Measurements from ENCODE around the gene COQ4.
"Not testable (repeated sequence)": the region's sequence is repeated elsewhere in the genome, so short reads cannot be mapped to it uniquely, and the experiment has no call there.

The COQ4 gene

DNA sequence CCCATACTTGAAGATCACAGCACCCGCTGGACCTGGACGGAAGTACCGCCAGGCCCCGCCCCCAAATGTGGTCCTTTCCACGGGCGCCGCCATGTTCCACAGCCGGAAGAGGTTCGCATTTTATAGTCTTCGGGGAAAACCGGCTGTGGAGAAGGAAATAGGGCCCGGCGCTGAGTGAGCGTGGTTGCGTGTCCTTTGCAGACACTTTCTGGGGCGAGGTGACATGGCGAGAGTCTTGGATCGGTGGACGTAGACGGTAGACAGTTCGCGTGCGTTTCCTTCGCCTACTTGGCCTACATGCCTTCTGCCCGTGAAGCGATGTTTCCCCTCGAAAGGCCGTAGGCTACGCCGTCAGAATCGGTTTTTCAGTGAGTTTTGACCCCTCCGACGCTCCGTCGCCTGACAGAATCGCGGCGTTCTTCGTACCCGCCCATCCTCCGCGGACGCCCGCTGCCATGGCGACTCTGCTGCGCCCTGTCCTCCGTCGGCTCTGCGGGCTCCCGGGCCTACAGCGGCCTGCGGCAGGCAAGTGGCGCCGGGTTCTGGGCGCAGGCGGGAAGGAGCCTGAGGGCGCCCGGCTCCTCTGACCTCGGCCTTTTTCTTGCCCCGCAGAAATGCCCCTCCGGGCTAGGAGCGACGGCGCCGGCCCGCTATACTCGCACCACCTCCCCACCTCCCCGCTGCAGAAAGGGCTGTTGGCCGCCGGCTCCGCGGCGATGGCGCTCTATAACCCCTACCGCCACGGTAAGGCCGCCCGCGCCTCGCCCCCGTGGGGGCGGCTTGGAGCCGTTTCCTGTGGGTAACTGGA lies at the start of gene COQ4, which contains the start of gene TRUB2:
COQ4 (plus strand) TSS at position 436 of the 808 bp plus-strand sequence; CDS start at position 456, 20 bp downstream.
TRUB2 (minus strand) TSS at position 44 of the 808 bp plus-strand sequence; CDS start at position 5, 39 bp downstream.
- DNase-seq = peak; percentile 97

- no peak for DNase-seq
These were observed 48.4 kb upstream of the COQ4 start for GRCh38 chr9:128274245-128274644.

GRCh38 chr9:128275198-128276007 lies 47.2 kb upstream of the COQ4 start, which contains the start of gene GOLGA2:
GOLGA2 (minus strand) TSS chr9:128276007; CDS start chr9:128275976, 31 bp downstream.
- DNase-seq = no peak

GRCh38 chr9:128276008-128276573 lies 46.5 kb upstream of the COQ4 start, which contains the start of gene SWI5:
SWI5 (plus strand) TSS chr9:128276276.
- DNase-seq = peak; percentile 99

GRCh38 chr9:128276574-128277270 lies 45.9 kb upstream of the COQ4 start:
- no peak for DNase-seq

- not testable (repeated sequence) for DNase-seq
These were observed 43.3 kb upstream of the COQ4 start for GRCh38 chr9:128279088-128280073.

- no peak for DNase-seq
These were observed 42.5 kb upstream of the COQ4 start for GRCh38 chr9:128280084-128280622.

DNA sequence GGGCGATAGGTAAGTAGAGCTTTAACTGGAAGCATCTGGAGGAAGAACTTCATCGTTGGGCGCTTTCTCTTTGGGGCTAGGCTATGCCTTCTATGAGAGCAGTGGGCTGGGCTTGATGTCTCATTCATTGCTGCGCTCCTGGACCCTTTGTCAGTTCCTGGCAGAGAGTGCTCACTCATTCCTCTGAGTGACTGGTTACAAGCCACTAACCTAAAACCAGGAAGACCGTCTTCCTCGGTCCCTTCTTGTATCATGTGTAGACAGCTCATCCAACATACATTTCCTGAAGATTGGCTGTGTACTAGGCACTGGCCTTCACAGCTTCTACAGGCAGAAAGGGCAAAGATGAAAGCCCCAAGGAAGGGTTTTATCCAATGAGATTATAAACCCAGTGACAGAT lies 40.1 kb upstream of the COQ4 start:
- no peak for DNase-seq

- no peak for DNase-seq
These were observed 37.4 kb upstream of the COQ4 start for GRCh38 chr9:128285033-128285784.

DNA sequence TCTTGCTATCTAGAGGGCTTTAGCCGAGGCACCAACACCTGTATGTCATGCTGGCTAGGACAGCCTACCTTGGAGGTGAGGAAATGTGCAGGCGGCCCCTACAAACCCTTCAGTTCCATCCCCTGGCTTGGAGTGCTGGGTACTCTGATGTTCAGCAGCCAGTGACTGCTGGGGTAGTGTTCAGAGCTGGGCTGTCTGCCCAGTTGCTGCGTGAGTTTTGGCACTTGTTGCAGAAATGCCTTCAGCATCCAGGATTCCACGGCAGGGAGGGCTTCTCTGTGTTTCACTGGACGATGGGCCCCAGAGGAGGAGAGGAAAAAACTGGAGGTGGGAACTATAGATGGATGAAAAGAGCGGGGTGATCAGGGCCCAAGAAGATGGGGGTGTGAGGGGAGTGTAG lies 36.2 kb upstream of the COQ4 start:
- no peak for DNase-seq

- DNase-seq = no peak
These were observed 34.2 kb upstream of the COQ4 start for GRCh38 chr9:128288273-128289004.

DNA sequence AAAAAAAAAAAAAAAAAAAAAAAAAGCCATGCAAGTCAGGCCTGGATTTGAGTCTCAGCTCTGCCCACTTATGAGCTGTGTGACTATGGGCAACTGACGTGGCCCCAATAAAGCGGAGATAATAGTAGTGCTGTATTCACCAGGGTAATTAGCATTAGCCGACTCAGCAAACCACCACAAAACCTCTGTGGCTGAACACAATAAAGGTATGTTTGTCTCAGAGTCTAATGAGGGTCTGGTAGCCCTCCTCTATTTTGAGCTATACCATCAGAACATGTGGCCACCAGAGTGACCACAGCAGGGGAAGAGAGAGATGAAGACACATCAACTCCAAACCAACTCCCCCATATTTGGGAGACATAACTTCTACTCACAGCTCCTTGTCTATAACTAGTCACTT lies 30.6 kb upstream of the COQ4 start:
- no peak for DNase-seq

- no peak for DNase-seq
These were observed 29.5 kb upstream of the COQ4 start for GRCh38 chr9:128293091-128293490.

DNA sequence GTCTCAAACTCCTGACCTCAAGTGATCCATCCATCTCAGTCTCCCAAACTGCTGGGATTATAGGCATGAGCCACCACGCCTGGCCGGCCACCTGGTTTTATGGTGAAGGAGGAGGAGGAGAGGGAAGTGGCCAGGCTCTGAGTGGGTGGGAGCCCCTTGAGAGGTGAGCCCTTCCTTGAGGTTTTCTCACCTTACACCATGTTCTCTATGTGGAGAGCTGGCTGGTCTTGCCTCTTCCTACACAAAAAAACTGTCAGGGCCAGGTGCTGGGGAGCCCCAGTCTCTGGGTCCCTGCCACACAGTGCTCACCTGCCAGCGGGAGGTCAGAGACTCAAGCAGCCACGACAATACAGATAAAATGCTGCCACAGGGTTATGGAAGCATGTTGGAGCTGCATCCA lies 28.5 kb upstream of the COQ4 start:
- no peak for DNase-seq

DNA sequence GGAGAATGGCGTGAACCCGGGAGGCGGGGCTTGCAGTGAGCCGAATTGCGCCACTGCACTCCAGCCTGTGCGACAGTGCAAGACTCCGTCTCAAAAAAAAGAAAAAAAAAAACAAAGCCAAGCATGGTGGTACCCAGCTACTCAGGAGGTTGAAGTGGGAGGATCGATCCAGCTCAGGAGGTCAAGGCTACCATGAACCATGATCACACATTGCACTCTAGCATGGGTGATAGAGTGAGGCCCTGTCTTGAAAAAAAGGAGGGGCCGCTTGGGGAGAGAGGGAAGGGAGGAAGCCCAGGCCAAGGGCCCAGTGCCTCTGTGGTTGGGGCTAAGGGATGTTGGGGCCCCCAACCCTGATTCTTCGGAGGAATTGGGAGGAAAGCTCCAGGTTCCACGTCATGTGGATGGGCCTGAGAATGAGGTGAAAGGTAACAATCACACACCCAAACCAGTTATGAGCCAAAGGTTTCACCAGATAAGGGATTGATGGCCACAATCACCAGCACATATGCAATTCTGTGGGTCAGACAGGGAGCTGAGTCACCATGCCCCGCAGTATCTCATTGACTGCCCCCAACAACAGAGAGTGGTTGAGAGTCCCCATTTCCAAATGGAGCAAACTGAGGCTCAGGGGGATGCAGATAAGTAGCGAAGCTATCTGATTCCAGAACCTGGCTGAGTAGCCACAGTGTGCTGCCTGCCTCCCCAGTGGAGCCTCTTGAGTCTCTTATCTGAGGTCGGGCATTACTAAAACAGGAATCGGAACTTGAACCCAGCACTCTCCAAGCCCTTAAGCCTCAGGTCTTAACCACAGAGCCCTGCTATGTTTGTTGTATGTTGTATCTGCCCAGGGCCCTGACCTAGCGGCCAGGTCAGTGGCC lies 26.1 kb upstream of the COQ4 start:
- DNase-seq = no peak

DNA sequence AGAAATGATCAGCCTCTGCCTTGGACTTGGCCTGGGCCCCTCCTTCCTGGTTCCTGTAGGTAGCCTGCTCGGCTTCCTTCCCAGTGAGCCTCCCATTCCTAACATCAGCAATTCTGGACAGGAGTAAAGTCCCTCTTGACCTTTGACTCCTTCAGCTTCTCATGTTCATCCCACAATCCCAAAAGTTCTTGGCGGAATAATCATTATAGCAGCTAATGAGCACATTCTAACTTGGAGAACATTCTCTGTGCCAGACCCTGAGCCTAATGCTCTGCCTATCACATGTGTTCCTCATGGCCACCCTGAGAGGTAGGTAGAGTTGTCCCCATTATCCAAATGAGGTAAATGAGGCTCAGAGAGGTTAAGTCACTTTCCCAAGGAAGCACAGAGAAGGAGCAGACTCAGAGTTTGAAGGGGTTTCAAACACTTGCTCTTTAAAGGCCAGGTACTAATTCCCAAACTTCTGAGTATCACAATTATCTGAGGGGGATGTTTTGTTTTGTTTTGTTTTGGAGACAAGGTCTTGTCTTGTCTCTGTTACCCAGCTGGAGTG lies 25.3 kb upstream of the COQ4 start:
- DNase-seq = no peak

- DNase-seq = no peak
These were observed 23.8 kb upstream of the COQ4 start for GRCh38 chr9:128298535-128299482.

Data from NCI-H774 (cell line).